Skeletal muscle cell (primary cell): ENCODE results near the gene STXBP5L.
A peak's percentile ranks its signal among the peaks of the same experiment; 100 is the strongest.
"Not testable (repeated sequence)": the region's sequence is repeated elsewhere in the genome, so short reads cannot be mapped to it uniquely, and the experiment has no call there.

Experiments
- DNase-seq: peaks from one replicate; pipeline ENCODE4 v3.0.0-alpha.2; 2010; ENCODE audit warnings: low read depth
- H3K4me3 ChIP-seq: 2 replicates; pipeline ENCODE4 v1.5.1; 2011; ENCODE audit warnings: low read depth, mild to moderate bottlenecking, control low read depth, low read length, moderate library complexity

Gene STXBP5L

GRCh38 chr3:120908030-120908794, at the start of gene STXBP5L:
Gene STXBP5L, plus strand, starts transcription at chr3:120908205. Its CDS starts 1,374 bp downstream, at chr3:120909579.
- DNase-seq: peak; percentile 20
- H3K4me3 ChIP-seq: peak within 1 kb of the TSS; percentile 47

- no peak for DNase-seq
- H3K4me3 ChIP-seq: no peak overlapping the region
Measured at GRCh38 chr3:120858521-120858920, 49.5 kb upstream of the STXBP5L start.

- DNase-seq: no peak
- H3K4me3 ChIP-seq: no peak overlapping the region
Measured at GRCh38 chr3:120864541-120864940, 43.5 kb upstream of the STXBP5L start.

- H3K4me3 ChIP-seq: no peak overlapping the region
- no peak for DNase-seq
Measured at GRCh38 chr3:120875507-120875906, 32.5 kb upstream of the STXBP5L start.

- DNase-seq: no peak
- H3K4me3 ChIP-seq: no peak overlapping the region
Measured at GRCh38 chr3:120875989-120876388, 32.0 kb upstream of the STXBP5L start.

- H3K4me3 ChIP-seq: no peak overlapping the region
- DNase-seq: no peak
Measured at GRCh38 chr3:120879411-120879810, 28.6 kb upstream of the STXBP5L start.

- no peak for DNase-seq
- no peak overlapping the region for H3K4me3 ChIP-seq
Measured at GRCh38 chr3:120892921-120893320, 15.1 kb upstream of the STXBP5L start.

- H3K4me3 ChIP-seq: no peak overlapping the region
- no peak for DNase-seq
Measured at GRCh38 chr3:120894316-120895057, 13.5 kb upstream of the STXBP5L start.

- not testable (repeated sequence) for DNase-seq
Measured at GRCh38 chr3:120901716-120902115, 6.3 kb upstream of the STXBP5L start.

GRCh38 chr3:120903221-120903620, 4.8 kb upstream of the STXBP5L start:
- DNase-seq: no peak
- H3K4me3 ChIP-seq: no peak overlapping the region

More at GRCh38 chr3:120901716-120902115, 6.3 kb upstream of the STXBP5L start:
- H3K4me3 ChIP-seq: not testable (repeated sequence)

GRCh38 chr3:120907659-120908029, 361 bp upstream of the STXBP5L start:
- DNase-seq: no peak
- H3K4me3 ChIP-seq: peak overlapping the region; percentile 47

- peak overlapping the region; percentile 47 for H3K4me3 ChIP-seq
- DNase-seq: no peak
Measured at GRCh38 chr3:120908795-120909601, 993 bp downstream of the STXBP5L start.

GRCh38 chr3:120909602-120909878, 1.5 kb downstream of the STXBP5L start:
- no peak overlapping the region for H3K4me3 ChIP-seq
- DNase-seq: no peak

GRCh38 chr3:120926146-120926545, 18.1 kb downstream of the STXBP5L start:
- no peak overlapping the region for H3K4me3 ChIP-seq
- no peak for DNase-seq

- no peak overlapping the region for H3K4me3 ChIP-seq
- no peak for DNase-seq
Measured at GRCh38 chr3:120928991-120929390, 21.0 kb downstream of the STXBP5L start.

- DNase-seq: no peak
- H3K4me3 ChIP-seq: no peak overlapping the region
Measured at GRCh38 chr3:120931593-120931992, 23.6 kb downstream of the STXBP5L start.

- no peak for DNase-seq
- no peak overlapping the region for H3K4me3 ChIP-seq
Measured at GRCh38 chr3:120956143-120956542, 48.1 kb downstream of the STXBP5L start.

GRCh38 chr3:120982608-120983320, 74.8 kb downstream of the STXBP5L start:
- no peak for DNase-seq

GRCh38 chr3:120983321-120983665, 75.3 kb downstream of the STXBP5L start:
- no peak overlapping the region for H3K4me3 ChIP-seq
- no peak for DNase-seq

More at GRCh38 chr3:120982608-120983320, 74.8 kb downstream of the STXBP5L start:
- no peak overlapping the region for H3K4me3 ChIP-seq

- H3K4me3 ChIP-seq: no peak overlapping the region
- DNase-seq: no peak
Measured at GRCh38 chr3:120983841-120984240, 75.8 kb downstream of the STXBP5L start.
